ENCODE data around the gene FER. TPM values are rescaled to one million over a fixed set of nuclear protein-coding genes. Genes with fewer than 3 reads are reported as not detected.
"Not testable (repeated sequence)": the region's sequence is repeated elsewhere in the genome, so short reads cannot be mapped to it uniquely, and the experiment has no call there.

Gene FER
- polyA plus RNA-seq, 3 donors: 16.2 to 20.5 (median 19.9) TPM

DNA sequence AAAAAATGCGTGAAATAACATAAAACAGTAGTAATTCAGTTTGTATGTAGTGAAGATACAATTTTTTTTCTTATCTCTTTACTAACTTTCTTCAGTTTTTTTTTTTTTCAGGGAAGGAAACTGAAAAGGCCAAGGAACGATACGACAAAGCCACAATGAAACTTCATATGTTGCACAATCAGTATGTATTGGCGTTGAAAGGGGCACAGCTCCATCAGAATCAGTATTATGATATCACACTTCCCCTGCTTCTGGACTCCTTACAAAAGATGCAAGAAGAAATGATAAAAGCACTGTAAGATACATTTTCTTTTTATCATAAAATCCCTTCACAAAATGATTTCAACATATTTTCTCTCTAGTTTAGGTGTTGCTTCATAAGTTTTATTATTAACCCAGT is 120.0 kb downstream of the FER start:
- no peak for DNase-seq (ENCODE audit: low read depth in 3 of 3, low spot score in 2 of 3)

DNA sequence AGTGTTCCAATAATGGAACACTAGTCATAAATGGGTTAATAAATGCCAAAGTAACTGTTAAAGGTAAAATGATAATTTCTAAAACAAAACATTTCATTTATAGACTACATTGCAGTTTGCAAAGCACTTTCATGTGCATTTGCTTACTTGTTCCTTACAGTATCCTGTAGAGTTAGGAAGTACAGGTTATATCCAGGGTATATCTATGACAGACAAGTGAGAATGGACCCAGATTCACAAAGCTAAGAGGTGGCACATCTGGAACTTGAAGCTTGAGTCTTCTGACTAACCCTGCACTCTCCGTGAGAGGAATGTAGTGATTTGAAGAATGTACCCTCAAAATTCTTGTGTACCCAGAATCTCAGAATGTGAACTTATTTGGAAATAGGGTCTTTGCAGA is 121.4 kb downstream of the FER start:
- no peak for DNase-seq (ENCODE audit: low read depth in 3 of 3, low spot score in 2 of 3)

DNA sequence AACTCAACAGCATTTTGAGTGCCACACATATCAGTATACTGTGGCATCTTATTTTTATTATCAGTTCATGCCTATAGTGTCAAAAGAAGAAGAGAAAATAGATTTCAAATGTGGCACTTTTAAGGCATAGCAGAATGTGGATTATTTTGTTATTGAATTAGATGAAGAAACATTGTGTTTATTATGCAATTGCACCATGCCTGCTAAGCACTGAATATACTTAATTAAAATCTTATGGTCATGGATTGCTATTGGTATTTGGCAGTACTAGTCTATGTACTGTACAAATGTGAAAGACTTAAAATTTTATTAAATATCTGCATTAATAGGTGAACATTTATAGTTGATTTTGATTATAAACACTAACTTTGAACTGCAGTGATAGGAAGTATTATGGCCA is 128.8 kb downstream of the FER start:
- DNase-seq (ENCODE audit: low read depth in 3 of 3, low spot score in 2 of 3): no peak

DNA sequence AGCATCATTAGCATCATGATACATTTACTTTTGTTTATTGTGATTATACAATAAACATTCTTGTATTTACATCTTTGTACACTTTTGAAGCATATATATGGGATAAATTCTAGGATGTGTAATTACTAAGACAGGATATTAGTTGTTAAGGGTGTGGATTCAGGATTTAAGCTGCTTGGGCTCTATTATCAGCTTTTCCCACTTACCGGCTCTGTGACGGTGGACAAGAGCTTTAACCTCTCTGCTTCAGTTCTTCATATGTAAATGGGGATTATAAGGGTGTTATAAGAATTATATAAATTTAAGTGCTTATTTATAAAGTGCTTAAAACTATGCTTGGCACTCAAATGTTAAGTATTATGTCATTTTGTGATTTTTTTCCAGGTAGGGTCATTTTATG is 131.1 kb downstream of the FER start:
- no peak for DNase-seq (ENCODE audit: low read depth in 3 of 3, low spot score in 2 of 3)

DNA sequence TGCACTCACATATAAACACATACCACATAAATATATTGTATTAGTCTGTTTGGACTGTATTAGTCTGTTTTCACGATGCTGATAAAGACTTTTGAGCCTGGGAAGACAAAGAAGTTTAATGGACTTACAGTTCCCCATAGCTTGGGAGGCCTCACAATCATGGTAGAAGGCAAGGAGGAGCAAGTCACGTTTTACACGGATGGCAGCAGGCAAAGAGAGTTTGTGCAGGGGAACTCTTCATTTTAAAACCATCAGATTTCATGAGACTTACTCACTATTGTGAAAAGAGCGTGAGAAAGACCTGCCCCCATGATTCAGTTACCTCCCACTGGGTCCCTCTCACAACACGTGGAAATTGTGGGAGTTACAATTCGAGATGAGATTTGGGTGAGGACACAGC is 133.4 kb downstream of the FER start:
- DNase-seq (ENCODE audit: low read depth in 3 of 3, low spot score in 2 of 3): no peak

DNA sequence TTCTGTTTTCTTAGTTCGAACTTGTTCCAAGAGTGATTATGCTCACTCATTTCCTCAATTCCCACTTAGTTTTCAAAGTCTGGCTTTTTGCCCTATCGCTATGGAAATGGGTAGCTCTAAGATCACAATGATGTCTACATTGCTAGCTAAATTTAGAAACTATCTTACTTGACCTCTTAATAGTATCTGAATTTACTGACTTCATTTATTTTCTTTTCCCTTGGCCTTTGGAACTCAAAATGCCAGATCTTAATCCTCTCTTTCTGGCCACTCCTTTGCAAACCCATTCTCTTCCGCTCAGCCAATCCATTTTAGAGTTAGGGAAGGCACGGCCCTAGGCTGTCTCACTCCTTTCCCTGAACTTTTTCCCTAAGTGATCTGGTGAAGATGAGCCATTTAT is 137.0 kb downstream of the FER start:
- no peak for DNase-seq (ENCODE audit: low read depth in 3 of 3, low spot score in 2 of 3)

DNA sequence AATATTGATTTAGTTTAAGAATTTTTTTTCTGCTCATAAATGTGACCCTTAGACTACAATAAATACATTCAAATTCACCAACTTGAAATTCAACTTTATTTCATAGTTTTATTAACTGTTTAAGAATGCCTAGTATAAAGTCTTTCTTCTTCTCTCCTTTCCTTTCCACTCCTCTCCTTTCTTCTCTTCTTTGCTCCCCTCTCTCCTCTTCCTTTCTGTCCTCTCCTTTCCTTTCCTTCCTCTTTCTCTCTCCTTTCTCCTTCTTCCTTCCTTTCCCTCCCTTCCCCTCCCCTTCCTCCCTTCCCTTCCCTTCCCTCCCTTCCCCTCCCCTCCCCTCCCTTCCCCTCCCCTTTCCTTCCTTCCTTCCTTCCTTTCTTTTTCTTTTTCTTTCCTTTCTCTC is 150.6 kb downstream of the FER start:
- no peak for DNase-seq (ENCODE audit: low read depth in 3 of 3, low spot score in 2 of 3)

DNA sequence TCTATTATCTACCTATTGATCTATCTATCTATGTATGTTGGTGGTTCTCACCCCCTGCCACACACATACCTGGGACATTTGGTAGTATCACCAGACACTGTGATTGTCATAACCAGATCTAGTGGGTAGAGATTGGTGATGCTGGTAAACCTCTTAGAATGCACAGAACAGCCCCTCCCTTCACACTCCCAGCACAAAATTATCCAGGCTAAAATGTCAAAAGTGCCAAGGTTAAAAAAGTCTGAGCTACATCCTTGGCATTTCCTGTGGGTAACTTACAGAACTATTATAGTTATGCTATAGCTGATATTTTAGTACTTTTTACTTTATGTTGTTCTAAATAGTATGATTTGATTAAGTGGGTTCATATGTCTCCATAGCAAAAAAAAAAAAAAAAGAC is 151.0 kb downstream of the FER start:
- DNase-seq (ENCODE audit: low read depth in 3 of 3, low spot score in 2 of 3): no peak

DNA sequence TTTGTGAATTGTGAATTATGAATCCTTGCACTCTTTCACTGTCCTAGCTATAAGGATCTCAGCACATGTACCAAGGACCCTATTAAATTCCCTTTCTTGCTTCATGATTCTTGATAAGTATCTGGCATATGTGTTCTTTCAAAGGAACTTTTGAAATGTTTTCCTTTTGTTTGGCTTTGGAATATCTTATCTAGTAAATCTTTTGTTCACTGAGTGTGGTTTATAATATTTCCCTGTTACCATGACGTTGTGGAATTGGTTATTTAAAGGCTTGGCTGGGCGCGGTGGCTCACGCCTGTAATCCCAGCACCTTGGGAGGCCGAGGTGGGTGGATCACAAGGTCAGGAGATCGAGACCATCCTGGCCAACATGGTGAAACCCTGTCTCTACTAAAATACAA is 151.5 kb downstream of the FER start:
- not testable (repeated sequence) for DNase-seq (ENCODE audit: low read depth in 3 of 3, low spot score in 2 of 3)

DNA sequence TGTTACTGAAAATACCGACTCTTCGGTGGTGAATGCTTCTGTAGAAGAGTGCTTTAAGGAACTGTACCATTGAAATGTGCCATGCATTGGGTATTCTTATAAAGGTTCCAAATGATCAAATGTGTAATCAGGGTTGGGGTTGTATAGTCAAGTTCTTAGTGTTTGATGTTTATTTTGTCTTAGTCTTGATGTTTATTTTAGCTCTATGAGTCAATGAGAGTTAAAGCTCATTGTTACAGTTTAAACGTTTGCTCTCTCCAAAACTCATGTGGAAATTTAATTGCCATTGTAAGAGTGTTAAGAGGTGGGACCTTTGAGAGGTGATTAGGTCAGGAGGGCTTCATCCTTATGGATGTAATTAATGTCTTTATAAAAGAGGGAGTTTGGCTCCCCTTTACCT is 153.0 kb downstream of the FER start:
- no peak for DNase-seq (ENCODE audit: low read depth in 3 of 3, low spot score in 2 of 3)

DNA sequence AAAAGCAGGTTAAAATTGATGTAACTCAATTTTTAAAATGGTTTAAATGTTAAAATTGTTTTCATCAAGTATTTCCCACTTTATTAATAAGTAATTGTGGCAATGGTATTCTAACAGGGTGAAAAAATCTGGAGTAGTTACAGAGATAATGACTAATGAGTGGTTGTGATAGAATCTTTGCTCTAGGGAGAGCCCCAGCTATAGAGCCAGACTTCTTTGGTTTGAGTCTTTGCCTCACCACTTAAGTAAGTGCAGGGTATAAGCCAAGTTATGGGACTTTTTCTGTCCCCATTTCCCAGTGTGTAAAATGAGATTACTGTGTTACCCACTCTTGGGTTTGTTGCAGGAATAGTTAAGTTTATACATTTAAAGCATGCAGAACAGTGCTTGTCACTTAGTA is 158.1 kb downstream of the FER start:
- no peak for DNase-seq (ENCODE audit: low read depth in 3 of 3, low spot score in 2 of 3)

DNA sequence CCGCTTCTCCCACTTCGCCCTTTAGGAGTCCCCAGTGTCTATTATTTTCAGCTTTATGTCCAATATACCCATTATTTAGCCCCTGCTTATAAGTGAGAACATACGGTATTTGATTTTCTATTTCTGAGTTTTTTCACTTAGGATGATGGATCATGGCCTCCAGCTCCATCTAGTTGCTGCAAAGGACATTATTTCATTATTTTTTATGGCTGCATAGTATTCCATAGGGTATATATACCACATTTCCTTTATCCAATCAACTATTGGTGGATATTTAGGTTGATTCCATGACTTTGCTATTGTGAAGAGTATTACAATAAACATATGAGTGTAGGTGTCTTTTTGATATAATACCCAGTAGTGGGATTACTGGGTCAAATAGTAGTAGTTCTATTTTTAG is 162.9 kb downstream of the FER start:
- no peak for DNase-seq (ENCODE audit: low read depth in 3 of 3, low spot score in 2 of 3)

DNA sequence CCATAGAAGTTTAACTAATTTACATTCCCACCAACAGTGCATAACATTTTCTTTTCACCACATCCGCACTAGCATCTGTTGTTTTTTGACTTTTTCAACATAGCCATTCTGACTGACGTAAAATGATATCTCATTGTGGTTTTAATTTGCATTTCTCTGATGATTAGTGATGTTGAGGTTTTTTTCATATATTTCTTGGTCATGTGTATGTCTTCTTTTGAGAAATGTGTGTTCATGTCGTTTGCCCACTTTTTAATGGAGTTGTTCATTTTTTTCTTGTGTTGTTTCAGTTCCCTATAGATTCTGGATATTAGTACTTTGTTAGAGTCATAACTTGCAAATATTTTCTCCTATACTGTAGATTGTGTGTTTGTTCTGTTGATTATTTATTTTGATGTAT is 163.4 kb downstream of the FER start:
- no peak for DNase-seq (ENCODE audit: low read depth in 3 of 3, low spot score in 2 of 3)

DNA sequence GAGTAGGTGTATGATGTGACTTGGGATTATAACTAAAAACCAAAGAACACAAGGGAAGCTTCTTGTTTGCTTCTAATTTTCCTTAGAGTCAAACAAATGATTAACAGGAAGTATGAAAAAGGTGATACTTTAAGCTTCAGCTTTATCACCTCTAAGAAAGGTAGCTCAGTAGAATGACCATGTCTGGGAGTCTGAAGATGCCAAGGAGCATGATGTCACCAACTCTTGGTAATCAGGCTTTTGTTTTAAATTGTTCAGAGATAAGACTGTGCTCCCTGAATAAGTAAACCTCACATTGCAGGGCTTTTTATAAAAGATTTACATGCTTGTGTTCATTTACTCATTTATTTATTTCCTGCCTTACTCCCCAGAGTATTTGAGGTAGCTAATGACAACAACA is 169.9 kb downstream of the FER start:
- DNase-seq (ENCODE audit: low read depth in 3 of 3, low spot score in 2 of 3): no peak

DNA sequence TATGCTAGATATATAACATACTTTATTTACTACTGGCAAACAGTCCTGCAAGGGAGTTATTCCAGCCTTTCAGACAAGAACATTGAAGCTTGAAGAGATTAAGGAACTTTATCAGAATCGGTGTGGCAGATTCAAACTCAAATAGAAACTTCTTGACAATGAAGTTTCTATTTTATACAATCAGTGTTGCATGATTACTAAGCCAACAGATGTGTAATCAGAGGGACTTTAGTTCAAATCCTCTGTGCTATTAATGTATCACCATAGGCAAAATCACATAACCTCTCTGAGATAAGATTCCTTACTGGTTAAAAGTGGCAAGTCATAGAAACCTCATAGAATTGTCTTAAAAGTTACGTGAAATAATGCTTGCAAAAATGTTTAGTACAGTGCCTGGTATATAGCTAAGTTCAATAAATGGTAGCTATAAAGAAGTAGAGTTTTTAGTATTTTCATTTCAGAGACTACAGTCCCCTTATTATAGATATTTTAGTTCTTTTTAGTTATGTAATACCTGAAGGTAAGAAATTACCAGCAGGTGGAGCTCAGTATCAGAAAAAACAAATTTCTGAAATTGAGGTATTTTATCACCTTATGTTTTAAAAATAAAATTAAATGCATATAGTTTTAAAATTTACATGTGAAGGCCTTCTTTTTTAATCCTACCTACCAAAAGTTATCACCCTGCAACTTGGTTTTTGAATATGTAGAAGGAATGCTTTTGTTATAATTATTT is 172.1 kb downstream of the FER start:
- no peak for DNase-seq (ENCODE audit: low read depth in 3 of 3, low spot score in 2 of 3)

DNA sequence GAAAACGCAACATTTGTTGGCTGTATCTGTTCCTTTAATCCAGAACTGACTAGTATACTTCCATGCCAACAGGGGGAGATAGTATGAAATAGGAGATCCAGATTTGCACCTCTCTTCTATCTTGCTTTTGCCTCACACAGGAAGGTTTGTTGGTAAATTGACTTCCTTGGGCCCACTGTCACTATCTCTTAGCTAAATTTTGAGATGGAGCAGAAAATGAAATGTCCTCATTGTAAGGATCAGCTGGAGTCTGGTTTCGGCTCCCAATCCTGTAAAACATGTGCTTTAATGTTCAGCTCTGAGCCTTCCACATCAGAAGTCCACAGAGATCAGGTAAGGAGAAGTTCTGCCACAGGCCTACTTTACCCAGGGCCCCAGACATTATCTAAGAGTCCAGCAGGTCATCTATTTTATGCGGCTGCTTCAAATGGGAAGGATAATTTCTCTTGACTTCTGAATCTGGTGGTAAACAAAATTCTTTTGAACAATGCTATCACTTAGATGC is 176.8 kb downstream of the FER start:
- DNase-seq (ENCODE audit: low read depth in 3 of 3, low spot score in 2 of 3): no peak

DNA sequence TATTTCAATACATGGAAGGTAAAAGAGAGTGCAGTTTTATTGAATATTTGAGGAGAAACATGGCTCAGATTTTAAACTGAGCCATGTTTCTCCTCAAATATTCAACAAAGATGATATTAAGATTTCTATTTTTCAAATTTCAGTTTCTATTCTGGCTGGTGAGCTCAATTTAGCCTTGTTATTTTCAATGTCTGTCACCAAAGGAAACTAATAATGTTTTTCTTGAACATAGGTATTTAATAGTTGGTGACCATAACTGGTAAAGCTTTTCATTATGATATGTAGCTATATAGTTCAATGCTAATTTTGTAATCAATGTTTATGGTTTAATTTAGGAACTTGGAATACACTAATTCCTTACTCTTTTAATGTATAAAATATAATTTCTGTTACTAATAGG is 177.4 kb downstream of the FER start:
- DNase-seq (ENCODE audit: low read depth in 3 of 3, low spot score in 2 of 3): no peak

DNA sequence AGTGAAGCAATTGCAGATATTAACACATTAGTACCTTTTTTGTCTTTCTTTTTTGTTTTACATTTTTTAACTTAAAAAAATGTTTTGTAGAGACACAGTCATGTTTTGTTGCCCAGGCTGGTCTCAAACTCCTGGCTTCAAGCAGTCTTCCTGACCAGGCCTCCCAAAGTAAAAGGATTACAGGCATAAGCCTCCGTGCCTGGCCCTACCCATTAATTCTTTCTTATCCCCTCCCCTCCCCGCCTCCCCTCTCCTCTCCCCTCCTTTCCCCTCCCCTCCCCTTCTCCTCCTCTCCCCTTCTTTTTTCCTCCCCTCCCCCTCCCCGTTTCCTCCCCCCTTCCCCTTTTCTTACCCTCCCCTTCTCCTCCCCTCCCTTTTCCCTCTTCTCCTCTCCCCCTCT is 182.4 kb downstream of the FER start:
- no peak for DNase-seq (ENCODE audit: low read depth in 3 of 3, low spot score in 2 of 3)

DNA sequence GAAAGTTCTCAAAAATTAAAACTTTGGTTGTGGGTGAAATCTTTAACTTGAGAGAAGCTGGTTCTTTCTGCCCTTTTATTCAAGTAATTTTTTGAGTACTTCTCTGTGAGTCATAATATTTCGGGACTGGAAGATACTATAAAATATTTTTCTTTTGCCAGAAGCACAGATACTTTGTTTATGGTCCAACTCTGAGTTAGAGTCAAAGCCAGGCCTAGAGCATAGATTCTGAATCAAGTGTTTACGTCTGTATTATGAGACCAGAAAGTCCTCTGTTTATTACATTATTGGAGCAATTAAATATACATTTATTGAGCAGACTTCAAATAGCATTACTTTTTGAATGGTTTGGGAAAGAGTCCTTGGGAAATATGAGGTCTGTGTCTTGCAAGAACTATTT is 187.9 kb downstream of the FER start:
- no peak for DNase-seq (ENCODE audit: low read depth in 3 of 3, low spot score in 2 of 3)

DNA sequence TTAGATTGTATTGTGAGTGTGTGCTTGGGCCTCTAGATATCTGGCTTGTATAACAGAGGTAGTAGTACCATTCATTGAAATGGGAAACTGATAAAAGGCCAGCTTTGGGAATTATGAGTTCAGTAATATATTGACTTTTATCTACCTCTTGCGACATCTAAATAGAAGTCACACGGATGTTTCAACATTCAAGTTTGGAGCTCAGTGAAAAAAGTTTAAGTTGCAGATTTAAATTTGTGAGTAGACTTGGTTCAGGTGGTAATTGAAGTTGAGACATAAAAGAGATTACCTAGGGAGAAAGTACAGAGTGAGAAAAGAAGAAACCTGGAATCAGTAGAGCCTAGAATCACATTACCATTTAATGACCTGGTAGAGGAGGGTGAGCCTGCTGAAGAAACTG is 189.5 kb downstream of the FER start:
- no peak for DNase-seq (ENCODE audit: low read depth in 3 of 3, low spot score in 2 of 3)

DNA sequence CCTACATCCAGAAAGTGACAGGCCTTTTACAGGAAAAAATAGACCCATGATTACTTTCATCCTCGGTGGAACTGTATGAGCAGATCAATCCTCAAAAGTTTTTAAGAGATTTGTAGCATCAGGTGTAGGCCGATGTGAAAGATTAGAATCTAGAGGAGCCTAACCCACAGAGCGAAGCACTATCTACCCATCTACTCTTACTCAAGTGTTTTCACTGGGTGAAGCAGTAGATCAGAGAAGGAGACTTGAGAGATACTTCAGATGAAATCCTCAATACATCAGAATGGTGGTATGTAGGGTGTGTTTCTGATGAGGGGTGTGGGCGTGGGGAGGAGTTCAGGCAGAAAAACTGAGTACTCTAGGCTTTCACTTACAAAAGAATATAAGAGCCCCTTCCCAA is 192.8 kb downstream of the FER start:
- DNase-seq (ENCODE audit: low read depth in 3 of 3, low spot score in 2 of 3): no peak

DNA sequence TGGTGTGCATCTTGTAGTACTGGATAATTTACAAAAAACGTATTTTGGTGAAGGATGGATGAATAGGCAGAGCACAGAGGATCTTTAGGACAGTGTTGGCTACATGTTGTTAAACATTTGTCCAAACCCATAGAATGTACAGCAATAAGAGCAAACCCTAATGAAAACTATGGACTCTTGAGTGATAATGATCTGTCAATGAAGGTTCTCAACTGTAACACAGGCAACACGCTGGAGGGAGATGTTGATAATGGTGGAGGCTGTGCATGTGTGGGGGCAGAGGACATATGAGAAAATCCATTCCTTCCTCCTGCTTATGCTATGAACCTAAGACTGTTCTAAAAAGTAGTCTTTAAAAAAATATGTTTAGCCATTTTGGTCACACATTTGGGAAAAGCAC is 194.0 kb downstream of the FER start:
- DNase-seq (ENCODE audit: low read depth in 3 of 3, low spot score in 2 of 3): no peak

DNA sequence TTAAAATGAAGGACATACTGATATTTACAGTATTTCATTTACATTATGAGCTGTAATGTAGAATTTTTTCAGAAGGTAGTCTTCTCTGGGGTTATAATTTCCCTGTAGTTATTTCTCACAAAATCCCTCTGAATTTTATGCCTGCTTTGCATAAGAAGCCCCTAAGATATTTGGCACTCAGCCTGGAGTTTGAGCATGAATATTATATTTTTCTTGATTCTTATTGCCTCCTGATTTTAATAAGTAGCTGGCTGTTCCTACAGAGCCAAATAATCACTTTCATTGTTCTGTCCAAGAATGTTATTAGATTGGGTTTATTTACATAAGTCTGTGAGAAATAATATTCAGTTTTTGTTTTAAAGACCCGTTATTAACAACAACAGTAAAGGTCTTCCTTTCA is 195.0 kb downstream of the FER start:
- DNase-seq (ENCODE audit: low read depth in 3 of 3, low spot score in 2 of 3): no peak
